ENCODE results near the gene TCF19.

- TF ChIP-seq CTCF (IDR thresholded peaks at IDR 0.05), result no peak
- no peak for TF ChIP-seq EP300 (IDR thresholded peaks at IDR 0.05)
- no peak for TF ChIP-seq POLR2AphosphoS5 (IDR thresholded peaks at IDR 0.05)
Observed at GRCh38 chr6:31171931-31172905, 13.8 kb downstream of the TCF19 start.

Measured in upper lobe of left lung (tissue), 4 donors.